ENCODE results near the gene GAS6. TPM values are rescaled to one million over a fixed set of nuclear protein-coding genes. Genes with fewer than 3 reads are reported as not detected.

Gene GAS6
- total RNA-seq, 1 experiment from 2014 or later = 28.1 TPM

GRCh38 chr13:113877149-113877990 is 13.5 kb upstream of the GAS6 start:
- intact Hi-C loops (cut with micrococcal nuclease; ENCODE audit: unreplicated experiment) (no loop called here), in situ Hi-C loops (cut with HindIII; ENCODE audit: low pct_unique_long_range_greater_than_20kb, low sequenced_read_pairs) (no loop called here)
- no TSS peak for BruUV-seq (replicated peaks)
- H3K27me3 ChIP-seq (ENCODE audit: control insufficient read depth, insufficient read depth, low read length) = no peaks in the 10 kb centered on the region
- H3K36me3 ChIP-seq (ENCODE audit: control insufficient read depth, insufficient read depth, low read length) = no peaks in the 10 kb centered on the region
- no peak overlapping the region for H3K27ac ChIP-seq (ENCODE audit: low read length)
- ATAC-seq (no peak), DNase-seq (ENCODE audit: low read depth, low spot score) (no peak)
- ChIA-PET CTCF (no interaction called here), POLR2A (no interaction called here)
- no peaks in the 10 kb centered on the region for H3K9me3 ChIP-seq (ENCODE audit: control insufficient read depth, insufficient read depth, low read depth, low read length)
- H3K4me3 ChIP-seq (ENCODE audit: low read depth in 2 of 2, low read length in 2 of 2) = no peak overlapping the region
- H3K4me1 ChIP-seq (ENCODE audit: control insufficient read depth, insufficient read depth, low read length) = peaks cover 2% of the 10 kb centered on the region; the same call in 1 of the 2 replicates
- TF ChIP-seq TCF7L2 (IDR thresholded peaks at IDR 0.05; ENCODE audit: low read depth, low read length) = no peak
- no peak for TF ChIP-seq SIN3A (IDR thresholded peaks at IDR 0.05; ENCODE audit: borderline replicate concordance, insufficient read depth, low read depth, low read length)
- no peak for TF ChIP-seq POLR2AphosphoS5 (IDR thresholded peaks at IDR 0.05; ENCODE audit: low read depth, low read length)
- no peak for TF ChIP-seq CTCF (IDR thresholded peaks at IDR 0.05)
- TF ChIP-seq REST (IDR thresholded peaks at IDR 0.05; ENCODE audit: insufficient read depth in 1 of 2, low read depth in 2 of 2, low read length in 1 of 2) = no peak

- POLR2A ChIA-PET = no interaction called here
- intact Hi-C loops (cut with micrococcal nuclease; ENCODE audit: unreplicated experiment) (no loop called here), in situ Hi-C loops (cut with HindIII; ENCODE audit: low pct_unique_long_range_greater_than_20kb, low sequenced_read_pairs) (no loop called here)
- DNase-seq (ENCODE audit: low read depth, low spot score) = no peak
- no peaks in the 10 kb centered on the region for H3K4me1 ChIP-seq (ENCODE audit: control insufficient read depth, insufficient read depth, low read length)
- no peaks in the 10 kb centered on the region; the same call in 1 of the 2 replicates for H3K27me3 ChIP-seq (ENCODE audit: control insufficient read depth, insufficient read depth, low read length)
- no peak for TF ChIP-seq SIN3A (IDR thresholded peaks at IDR 0.05; ENCODE audit: borderline replicate concordance, insufficient read depth, low read depth, low read length)
- no peak for TF ChIP-seq REST (IDR thresholded peaks at IDR 0.05; ENCODE audit: insufficient read depth in 1 of 2, low read depth in 2 of 2, low read length in 1 of 2)
- no peak for TF ChIP-seq POLR2AphosphoS5 (IDR thresholded peaks at IDR 0.05; ENCODE audit: low read depth, low read length)
- no peak for TF ChIP-seq TCF7L2 (IDR thresholded peaks at IDR 0.05; ENCODE audit: low read depth, low read length)
- no peak for TF ChIP-seq CTCF (IDR thresholded peaks at IDR 0.05)
- no peak for ATAC-seq
- no peak overlapping the region for H3K4me3 ChIP-seq (ENCODE audit: low read depth in 2 of 2, low read length in 2 of 2)
- CTCF ChIA-PET = no interaction called here
- BruUV-seq (replicated peaks) = no TSS peak
- no peak overlapping the region for H3K27ac ChIP-seq (ENCODE audit: low read length)
- H3K36me3 ChIP-seq (ENCODE audit: control insufficient read depth, insufficient read depth, low read length) = no peaks in the 10 kb centered on the region
- H3K9me3 ChIP-seq (ENCODE audit: control insufficient read depth, insufficient read depth, low read depth, low read length) = no peaks in the 10 kb centered on the region
These were observed 12.7 kb upstream of the GAS6 start for GRCh38 chr13:113876346-113877148.
